Esophagus muscularis mucosa (tissue), 4 donors: ENCODE results near the gene GRID2. TPM values are rescaled to one million over a fixed set of nuclear protein-coding genes. Genes with fewer than 3 reads are reported as not detected.

Experiments
- DNase-seq: peaks from one replicate; pipeline ENCODE4 v3.0.0-alpha.2; 2017; ENCODE audit errors: extremely low spot score
- H3K27ac ChIP-seq, 4 donors: fragments of 200-600 bp; sonication (generic); replicated peaks in 1 of 4; 1 replicate in 3 of 4; 2 replicates in 1 of 4; pipeline ENCODE4 v1.5.1; 2016 to 2019; ENCODE audit warnings: mild to moderate bottlenecking in 1 of 4
- H3K27me3 ChIP-seq, 4 donors: fragments of 200-600 bp; sonication (generic); one replicate each; pipeline versions ENCODE4 v1.5.1 to v1.6.0; 2016 to 2019
- H3K36me3 ChIP-seq, 4 donors: fragments of 200-600 bp; sonication (generic); one replicate each; pipeline ENCODE4 v1.5.1; 2016 to 2019
- H3K4me1 ChIP-seq, 4 donors: fragments of 200-600 bp; sonication (generic); one replicate each; pipeline ENCODE4 v1.5.1; 2016 to 2019
- H3K4me3 ChIP-seq, 4 donors: fragments of 200-600 bp; sonication (generic); 1 replicate in 2 of 4; 2 replicates in 2 of 4; pipeline ENCODE4 v1.5.1; 2016 to 2019; ENCODE audit warnings: mild to moderate bottlenecking in 4 of 4, moderate library complexity in 1 of 4
- H3K9me3 ChIP-seq, 4 donors: fragments of 200-600 bp; sonication (generic); 1 replicate in 3 of 4; 2 replicates in 1 of 4; pipeline ENCODE4 v1.5.1; 2016 to 2019
- EP300 ChIP-seq: sonication (generic); formaldehyde crosslinking; IDR thresholded peaks from one replicate; pipeline ENCODE4 v1.6.1; 2017; ENCODE audit warnings: antibody characterized with exemption
- POLR2A ChIP-seq: fragments of 450-650 bp; IDR thresholded peaks from one replicate; pipeline ENCODE4 v1.6.1; 2017; ENCODE audit warnings: antibody characterized with exemption, moderate library complexity, mild to moderate bottlenecking, low read depth
- POLR2AphosphoS5 ChIP-seq, 2 donors: sonication (generic); formaldehyde crosslinking; IDR thresholded peaks; one replicate each; pipeline ENCODE4 v1.6.1; 2017; ENCODE audit warnings: antibody characterized with exemption in 2 of 2
- WGBS: methylation state at CpG from one replicate; pipeline ENCODE4 v1.1.5; 2018; 5-methylcytosine and 5-hydroxymethylcytosine counted together
- intact Hi-C: fragments of 100-400 bp; cut with DNase I; formaldehyde crosslinking; loops from one replicate; pipeline ENCODE4 v1.15.1; 2023
- total RNA-seq, 4 donors: library from RNA; depleted of rRNA; stranded (reverse); fragments of >200 nt; gene quantifications; one replicate each; pipeline versions ENCODE4 v1.1.0 to v1.2.1, GENCODE V29; 2016
- TF ChIP-seq, protein P1 (sequence below), 3 experiments: fragments of 200-600 bp in 2 of 3; fragments of 450-650 bp in 1 of 3; sonication (generic) in 2 of 3; IDR thresholded peaks; one replicate each; pipeline ENCODE4 v1.5.1; 2017 to 2019; ENCODE audit warnings: antibody characterized with exemption in 3 of 3, mild to moderate bottlenecking in 2 of 3, moderate library complexity in 1 of 3

The GRID2 gene
- total RNA-seq, 4 donors from 2014 or later: 0.06 to 0.17 TPM; not detected in 2

DNA sequence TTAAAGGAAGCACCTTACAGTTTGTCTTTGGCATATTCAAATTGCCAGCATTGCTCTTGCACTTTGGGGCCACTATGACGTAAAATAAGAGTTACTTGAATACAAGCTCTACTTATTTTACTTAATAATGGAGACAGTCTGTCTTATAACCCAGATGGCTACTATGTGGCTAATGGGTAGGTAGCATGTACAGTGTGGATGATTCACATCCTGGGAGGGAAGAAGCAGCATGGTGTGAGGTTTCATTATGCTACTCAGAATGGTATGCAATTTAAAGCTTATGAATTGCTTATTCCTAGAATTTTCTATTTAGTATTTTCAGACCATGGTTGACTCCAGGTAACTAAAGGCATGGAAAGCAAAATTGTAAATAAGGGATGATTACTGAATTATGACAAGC is 763.0 kb downstream of the GRID2 start:
- WGBS: 88% methylated on average over 1 of the region's 1 CpG
- DNase-seq: no peak
- Histone ChIP-seq H3K36me3 (no peaks in the 10 kb centered on the region), H3K4me1 (no peaks in the 10 kb centered on the region), H3K27me3 (no peaks in the 10 kb centered on the region), H3K27ac (no peak overlapping the region), H3K4me3 (no peak overlapping the region), H3K9me3 (no peaks in the 10 kb centered on the region)
- intact Hi-C loops: no loop called here
- TF ChIP-seq, protein P1, sequence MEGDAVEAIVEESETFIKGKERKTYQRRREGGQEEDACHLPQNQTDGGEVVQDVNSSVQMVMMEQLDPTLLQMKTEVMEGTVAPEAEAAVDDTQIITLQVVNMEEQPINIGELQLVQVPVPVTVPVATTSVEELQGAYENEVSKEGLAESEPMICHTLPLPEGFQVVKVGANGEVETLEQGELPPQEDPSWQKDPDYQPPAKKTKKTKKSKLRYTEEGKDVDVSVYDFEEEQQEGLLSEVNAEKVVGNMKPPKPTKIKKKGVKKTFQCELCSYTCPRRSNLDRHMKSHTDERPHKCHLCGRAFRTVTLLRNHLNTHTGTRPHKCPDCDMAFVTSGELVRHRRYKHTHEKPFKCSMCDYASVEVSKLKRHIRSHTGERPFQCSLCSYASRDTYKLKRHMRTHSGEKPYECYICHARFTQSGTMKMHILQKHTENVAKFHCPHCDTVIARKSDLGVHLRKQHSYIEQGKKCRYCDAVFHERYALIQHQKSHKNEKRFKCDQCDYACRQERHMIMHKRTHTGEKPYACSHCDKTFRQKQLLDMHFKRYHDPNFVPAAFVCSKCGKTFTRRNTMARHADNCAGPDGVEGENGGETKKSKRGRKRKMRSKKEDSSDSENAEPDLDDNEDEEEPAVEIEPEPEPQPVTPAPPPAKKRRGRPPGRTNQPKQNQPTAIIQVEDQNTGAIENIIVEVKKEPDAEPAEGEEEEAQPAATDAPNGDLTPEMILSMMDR (IDR thresholded peaks at IDR 0.05): no peak
- TF ChIP-seq POLR2AphosphoS5 (IDR thresholded peaks at IDR 0.05) (no peak), EP300 (no peak), POLR2A (no peak)

DNA sequence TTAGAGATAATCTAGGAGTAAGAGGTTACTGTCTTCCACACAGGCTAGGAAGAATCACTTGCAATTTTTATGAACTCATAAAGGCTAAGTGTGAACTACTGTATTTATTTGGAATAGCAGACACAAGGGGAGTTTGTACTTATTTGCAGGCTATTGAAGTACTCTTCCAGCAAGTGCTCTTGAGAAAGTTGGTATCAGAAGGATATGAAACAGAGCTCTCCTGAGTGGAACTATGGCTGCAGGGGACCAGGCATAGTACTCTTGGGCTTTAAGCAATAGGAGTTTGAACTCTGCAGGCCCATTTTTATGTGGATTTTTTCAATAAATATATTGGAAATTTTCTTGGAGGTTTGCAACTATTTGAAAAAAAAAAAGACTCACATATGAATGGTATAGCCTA is 768.5 kb downstream of the GRID2 start:
- H3K27ac ChIP-seq: no peak overlapping the region
- intact Hi-C loops: no loop called here
- H3K27me3 ChIP-seq: no peaks in the 10 kb centered on the region
- no peaks in the 10 kb centered on the region for H3K4me1 ChIP-seq
- no peak overlapping the region for H3K4me3 ChIP-seq
- no peaks in the 10 kb centered on the region for H3K36me3 ChIP-seq
- no peaks in the 10 kb centered on the region for H3K9me3 ChIP-seq
- TF ChIP-seq POLR2AphosphoS5 (IDR thresholded peaks at IDR 0.05) (no peak), POLR2A (no peak), EP300 (no peak)
- TF ChIP-seq, protein P1 (IDR thresholded peaks at IDR 0.05): no peak
- no peak for DNase-seq

DNA sequence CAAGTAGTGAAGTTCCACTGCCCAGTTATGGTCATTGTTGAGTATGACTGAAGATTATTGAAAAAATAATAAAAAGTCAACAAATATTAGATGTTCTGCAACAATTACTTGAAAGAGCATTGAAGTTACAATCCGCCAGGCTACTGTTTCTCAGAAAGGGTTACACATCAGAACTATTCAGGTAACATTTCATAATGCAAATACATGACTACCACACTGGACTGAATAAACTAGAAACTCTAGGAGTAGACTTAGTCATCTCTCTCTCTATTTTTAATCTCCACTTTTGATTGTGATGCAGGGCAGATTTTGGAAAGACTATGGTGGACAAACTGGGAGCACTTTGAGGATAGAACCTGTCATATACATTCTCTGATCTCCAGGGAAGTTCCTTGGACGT is 776.5 kb downstream of the GRID2 start:
- no peaks in the 10 kb centered on the region for H3K36me3 ChIP-seq
- no peaks in the 10 kb centered on the region for H3K9me3 ChIP-seq
- TF ChIP-seq POLR2A (no peak), EP300 (no peak), POLR2AphosphoS5 (IDR thresholded peaks at IDR 0.05) (no peak)
- TF ChIP-seq, protein P1 (IDR thresholded peaks at IDR 0.05): no peak
- H3K27me3 ChIP-seq: no peaks in the 10 kb centered on the region
- WGBS: 69% methylated on average over 2 of the region's 2 CpGs
- DNase-seq: no peak
- H3K4me3 ChIP-seq: no peak overlapping the region
- intact Hi-C loops: no loop called here
- H3K27ac ChIP-seq: no peak overlapping the region
- no peaks in the 10 kb centered on the region for H3K4me1 ChIP-seq

DNA sequence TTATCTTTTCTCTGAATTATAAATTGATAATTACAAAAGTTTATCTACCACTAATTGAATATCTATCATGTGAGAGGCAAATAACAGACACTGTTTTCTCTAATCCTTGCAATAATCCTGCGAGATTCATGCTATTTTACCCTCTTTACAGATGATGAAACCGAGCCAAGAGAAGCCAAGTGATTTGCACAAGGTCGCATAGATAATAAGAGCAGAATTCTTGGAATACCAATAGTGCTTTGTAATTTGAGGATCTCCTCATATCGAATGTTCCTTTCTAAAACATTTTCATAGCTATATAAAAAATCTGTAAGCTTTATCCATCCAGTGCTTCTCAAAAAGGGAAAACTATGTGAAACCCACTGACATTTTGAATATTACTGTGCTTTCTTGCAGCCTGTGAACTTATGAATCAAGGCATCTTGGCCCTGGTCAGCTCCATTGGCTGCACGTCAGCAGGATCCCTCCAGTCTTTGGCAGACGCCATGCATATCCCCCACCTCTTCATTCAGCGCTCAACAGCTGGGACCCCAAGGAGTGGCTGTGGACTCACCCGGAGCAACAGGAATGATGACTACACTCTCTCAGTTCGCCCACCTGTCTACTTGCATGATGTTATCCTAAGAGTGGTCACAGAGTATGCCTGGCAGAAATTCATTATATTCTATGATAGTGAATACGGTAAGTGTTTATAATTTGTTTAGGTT is 781.0 kb downstream of the GRID2 start:
- 67% methylated on average over 10 of the region's 10 CpGs for WGBS
- DNase-seq: no peak
- no peaks in the 10 kb centered on the region for H3K36me3 ChIP-seq
- H3K4me3 ChIP-seq: no peak overlapping the region
- no peak for TF ChIP-seq POLR2A
- TF ChIP-seq EP300: no peak
- H3K27me3 ChIP-seq: no peaks in the 10 kb centered on the region
- H3K4me1 ChIP-seq: no peaks in the 10 kb centered on the region
- no peak overlapping the region for H3K27ac ChIP-seq
- H3K9me3 ChIP-seq: no peaks in the 10 kb centered on the region
- intact Hi-C loops: no loop called here

DNA sequence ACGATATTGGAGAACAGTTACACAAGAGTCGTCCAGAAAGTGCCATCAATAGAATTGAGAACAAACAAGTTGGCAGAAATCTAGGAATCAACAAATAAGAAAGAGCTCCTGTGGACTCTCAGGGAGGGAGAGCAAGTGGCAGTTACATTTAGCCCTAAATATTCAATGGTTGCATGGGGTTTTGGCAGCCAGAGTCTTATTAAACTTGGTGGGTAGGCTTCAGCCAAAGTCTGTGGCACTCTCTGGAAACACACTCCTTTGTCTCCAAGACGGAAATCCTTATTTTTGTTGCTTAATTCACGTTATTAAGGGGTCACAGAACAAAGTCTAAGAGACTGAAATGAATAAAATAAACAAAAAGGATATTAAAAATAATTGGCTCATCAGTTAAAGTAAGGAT is 782.6 kb downstream of the GRID2 start:
- no peak for DNase-seq
- no peak overlapping the region for H3K27ac ChIP-seq
- no peaks in the 10 kb centered on the region for H3K27me3 ChIP-seq
- H3K36me3 ChIP-seq: no peaks in the 10 kb centered on the region
- 74% methylated on average over 4 of the region's 4 CpGs for WGBS
- intact Hi-C loops: no loop called here
- H3K4me1 ChIP-seq: no peaks in the 10 kb centered on the region
- no peak overlapping the region for H3K4me3 ChIP-seq
- H3K9me3 ChIP-seq: no peaks in the 10 kb centered on the region
- no peak for TF ChIP-seq POLR2AphosphoS5 (IDR thresholded peaks at IDR 0.05)
- no peak for TF ChIP-seq EP300
- TF ChIP-seq POLR2A: no peak
- TF ChIP-seq, protein P1 (IDR thresholded peaks at IDR 0.05): no peak
